ENCODE results near the gene TMEM44.
A peak's percentile ranks its signal among the peaks of the same experiment; 100 is the strongest.

The TMEM44 gene

GRCh38 chr3:194633349-194634004 is at the start of gene TMEM44:
TMEM44 (minus strand) TSS chr3:194633419; CDS start chr3:194633215, 204 bp downstream.
- DNase-seq = peak; percentile 90

DNA sequence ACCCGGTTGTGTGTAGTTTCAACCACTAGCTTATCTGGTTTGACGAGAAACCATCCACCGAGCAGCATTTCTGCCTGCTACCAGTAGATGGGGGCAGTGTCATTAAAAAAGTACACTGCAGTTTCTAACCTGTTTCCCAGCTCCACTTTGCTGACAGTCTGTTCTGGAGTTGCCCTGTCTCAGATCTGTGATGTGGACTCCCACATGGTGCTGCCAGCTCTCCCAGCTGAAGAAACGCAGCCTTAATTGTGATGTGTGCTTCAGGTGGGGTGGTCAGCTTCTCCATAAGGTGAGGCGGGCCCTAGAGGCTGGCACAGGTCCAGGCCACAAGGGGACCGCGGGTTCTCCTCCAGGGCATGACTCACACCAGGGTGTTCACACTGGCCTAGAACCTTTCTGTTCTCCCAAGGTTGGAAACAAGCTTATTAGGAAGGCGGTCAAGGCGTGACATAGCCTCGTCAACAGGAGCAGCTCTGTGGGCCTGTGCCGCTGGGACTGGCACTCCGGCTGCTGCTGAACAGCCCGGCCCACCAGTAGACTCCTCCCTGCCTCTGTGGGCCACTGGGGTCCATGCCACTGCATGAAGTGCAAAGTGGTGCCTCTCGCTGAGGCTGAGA is 49.6 kb upstream of the TMEM44 start:
- peak; percentile 94 for DNase-seq

- no peak for DNase-seq
These were observed 49.0 kb upstream of the TMEM44 start for GRCh38 chr3:194682189-194682693.

- DNase-seq = no peak
These were observed 47.8 kb upstream of the TMEM44 start for GRCh38 chr3:194680888-194681615.

GRCh38 chr3:194676471-194676870 is 43.3 kb upstream of the TMEM44 start:
- no peak for DNase-seq

GRCh38 chr3:194675680-194676079 is 42.5 kb upstream of the TMEM44 start:
- no peak for DNase-seq

DNA sequence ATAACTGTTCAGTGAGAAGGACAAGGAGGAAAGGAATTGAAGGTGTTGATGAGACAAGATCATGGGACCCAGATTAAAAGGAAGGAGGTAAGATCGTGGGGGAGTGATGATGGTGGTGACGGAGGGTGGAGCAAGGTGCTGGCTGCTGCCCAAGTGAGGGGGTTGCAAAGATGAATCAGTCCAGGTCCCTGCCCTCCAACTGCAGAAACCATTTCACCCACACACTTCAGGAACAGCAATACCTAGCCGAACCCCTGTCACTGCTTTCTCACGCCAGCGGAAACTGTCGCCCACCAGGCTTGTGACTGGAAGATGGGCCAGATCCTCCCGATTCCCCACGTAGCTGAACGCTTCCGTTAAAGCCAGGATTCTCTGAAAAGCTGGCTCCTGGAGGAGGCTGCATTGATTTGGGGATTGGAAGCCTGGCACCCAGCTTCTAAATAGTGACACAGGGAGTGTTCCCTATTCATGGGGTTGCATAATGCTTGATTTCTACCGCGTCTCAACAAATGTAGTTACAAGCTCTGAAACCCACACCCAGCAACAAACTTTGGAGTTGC is 41.9 kb upstream of the TMEM44 start:
- DNase-seq = no peak

- no peak for DNase-seq
These were observed 40.5 kb upstream of the TMEM44 start for GRCh38 chr3:194673761-194674160.

- no peak for DNase-seq
These were observed 39.7 kb upstream of the TMEM44 start for GRCh38 chr3:194672876-194673275.

DNA sequence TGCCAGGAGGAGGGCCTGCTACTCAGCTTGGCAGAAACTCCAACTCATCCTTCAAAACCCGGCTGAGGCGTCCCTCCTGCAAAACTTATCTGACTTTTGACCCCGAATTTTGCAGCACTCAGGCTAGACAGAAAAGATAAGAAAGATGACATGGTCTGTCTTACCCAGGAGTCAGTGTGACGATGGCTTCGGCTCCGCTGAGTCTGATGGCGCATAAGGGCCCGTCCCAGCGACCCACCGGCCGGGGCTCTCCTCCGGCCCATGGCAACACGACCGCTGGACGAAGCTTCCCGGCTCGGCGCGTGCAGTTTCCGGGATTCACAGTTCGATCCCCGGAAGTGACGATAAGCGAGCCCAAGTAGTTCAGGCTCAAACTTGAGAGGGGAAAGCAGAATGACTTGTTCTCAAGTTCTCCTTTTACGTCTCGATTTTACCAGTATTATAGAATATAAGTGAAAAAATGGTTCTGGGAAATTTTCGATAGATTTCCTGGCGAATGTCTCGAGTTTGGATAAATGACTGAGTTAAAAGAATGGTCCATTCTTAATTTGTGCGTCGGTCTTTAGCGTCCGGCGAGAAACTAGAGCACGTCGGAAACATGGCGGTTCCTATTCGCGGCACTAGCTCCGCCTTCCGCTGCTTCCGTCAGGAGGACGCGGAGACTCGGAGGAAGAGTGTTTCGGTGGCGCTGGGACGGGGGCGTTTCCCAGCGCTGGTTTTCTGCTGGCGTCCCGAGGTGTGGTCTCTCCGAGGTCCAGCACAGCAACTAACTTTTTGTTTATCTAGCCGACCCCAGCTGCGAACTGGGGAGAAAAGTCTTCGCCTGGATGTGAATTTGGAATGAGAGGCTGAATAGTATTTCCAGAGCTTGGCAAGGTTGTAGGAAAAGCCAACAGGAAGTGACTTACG is 38.9 kb upstream of the TMEM44 start, which contains the start of gene LSG1:
TSS of gene LSG1 (minus strand) at position 292 of the 909 bp plus-strand sequence. CDS start at position 263, 29 bp downstream.
- peak; percentile 98 for DNase-seq

DNA sequence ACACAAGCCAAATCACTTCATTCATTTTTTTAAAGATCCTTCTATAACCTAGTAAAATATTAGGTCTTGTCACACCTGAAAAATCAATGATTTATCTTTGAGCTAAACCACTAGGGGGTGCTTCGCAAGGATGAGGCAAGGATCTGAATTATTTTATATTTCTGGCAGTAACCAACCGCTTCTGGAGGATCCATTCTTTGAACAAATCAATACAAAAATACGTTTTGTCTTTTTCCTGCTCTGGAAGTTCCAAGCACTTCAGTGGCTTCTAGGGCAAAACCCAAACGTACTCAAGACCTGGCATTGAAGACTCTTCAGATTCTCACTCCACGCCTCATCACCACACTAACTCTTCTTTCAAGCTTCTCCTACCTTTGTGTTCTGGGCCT is 38.3 kb upstream of the TMEM44 start:
- peak; percentile 75 for DNase-seq

DNA sequence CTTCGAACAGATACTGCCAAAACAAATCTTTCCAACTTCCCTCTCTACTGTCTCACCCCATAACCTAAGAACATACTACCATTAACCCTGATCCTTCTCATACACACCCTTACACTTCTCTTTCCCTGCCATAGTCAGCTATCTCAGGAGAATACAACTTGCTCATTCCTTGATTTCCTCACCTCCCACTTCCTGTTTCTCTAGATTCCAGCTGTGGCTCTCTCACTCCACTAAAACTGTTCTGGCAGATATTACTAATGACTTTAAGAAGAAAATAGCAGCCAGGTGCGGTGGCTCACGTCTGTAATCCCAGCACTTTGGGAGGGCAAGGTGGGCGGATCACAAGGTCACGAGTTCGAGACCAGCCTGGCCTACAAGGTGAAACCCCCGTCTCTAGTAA is 34.1 kb upstream of the TMEM44 start:
- no peak for DNase-seq

DNA sequence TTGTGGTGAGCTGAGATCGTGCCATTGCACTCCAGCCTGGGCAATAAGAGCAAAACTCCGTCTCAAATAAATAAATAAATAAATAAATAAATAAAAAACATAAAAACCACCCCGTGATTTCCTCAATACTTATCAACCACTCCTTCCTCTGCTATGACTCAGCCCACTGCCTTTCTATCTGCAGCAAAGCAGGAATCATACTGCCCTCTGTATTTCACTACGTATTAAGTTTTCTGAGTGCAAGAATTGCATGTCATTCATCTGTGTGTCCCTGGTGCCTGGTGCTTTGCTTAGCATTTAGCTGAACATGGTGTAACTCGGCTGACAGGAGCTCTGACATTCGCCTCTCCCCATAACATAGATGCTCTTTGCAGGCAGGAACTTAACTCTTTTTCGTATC is 31.6 kb upstream of the TMEM44 start:
- peak; percentile 78 for DNase-seq

DNA sequence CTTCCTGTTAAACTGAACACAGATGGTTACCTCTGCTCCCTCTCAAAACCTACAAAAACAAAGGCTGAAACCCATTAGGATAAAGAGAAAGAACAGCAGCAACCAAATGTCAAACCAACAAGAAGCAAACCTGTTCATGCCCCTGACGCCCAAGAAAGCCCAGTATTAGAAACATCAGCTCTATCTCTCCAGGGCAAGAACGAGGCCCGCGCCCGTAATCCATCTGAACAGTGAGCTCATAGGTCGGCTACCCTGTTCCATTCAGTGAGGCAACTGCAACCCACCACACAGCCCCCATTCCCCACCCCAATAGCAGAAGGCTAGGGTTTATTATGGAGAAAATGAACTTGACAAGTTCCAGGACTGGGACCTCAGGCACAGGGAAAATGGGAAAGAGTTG is 28.7 kb upstream of the TMEM44 start:
- peak; percentile 42 for DNase-seq

DNA sequence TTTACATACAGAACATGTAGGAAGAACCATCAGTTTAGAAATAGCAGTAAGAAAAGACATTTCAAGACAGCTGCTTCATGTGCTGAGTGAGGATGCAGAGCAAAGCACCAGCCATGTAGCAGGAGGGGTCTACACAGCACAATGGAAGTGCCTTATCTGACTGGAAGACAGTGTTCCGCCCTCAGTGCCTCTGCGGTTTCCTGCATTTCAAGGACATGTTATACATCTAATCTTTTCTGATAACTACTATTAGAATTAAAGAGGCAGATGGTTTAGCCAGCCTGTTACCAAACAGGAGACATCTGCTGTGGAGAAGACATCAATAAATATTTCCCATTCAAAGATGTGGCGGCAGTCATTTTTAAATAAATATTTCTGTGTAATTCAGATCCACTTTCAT is 28.2 kb upstream of the TMEM44 start:
- DNase-seq = peak; percentile 90

- DNase-seq = no peak
These were observed 26.6 kb upstream of the TMEM44 start for GRCh38 chr3:194659778-194660177.

DNA sequence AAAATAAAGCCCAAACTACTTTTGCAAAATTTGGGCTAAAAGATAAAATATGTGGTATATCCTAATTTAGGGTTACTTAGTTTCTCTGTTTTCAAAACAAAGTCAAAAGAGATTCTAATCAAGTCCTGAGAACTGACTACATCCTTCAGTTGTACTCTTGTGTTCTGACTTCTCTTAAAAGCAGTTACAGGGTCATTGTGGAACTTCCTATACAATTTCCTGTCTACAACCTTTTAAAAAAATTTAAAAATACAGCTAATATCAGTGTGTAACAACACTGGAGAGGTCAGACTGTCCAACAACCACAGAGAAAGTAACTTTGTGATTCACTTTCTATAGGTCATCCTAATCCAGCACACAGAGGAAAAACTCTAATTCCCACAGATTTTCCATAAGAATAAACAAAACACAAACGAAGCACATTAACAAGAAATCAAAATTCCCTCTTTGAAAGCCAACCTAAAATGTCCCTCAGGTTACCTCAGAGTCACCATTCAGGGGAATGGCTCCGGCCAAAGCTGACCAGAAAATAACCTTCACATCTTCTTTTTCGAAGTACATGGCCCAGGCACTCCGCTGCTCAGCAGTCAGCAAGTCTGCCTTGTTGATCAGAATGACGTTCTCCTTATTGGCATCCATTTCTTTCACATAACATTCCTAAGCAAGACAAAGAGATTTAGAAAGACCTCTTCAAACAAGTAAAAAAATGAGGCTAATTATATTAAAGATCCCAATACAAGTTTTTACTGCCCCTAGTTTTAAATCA is 25.4 kb upstream of the TMEM44 start:
- peak; percentile 18 for DNase-seq

DNA sequence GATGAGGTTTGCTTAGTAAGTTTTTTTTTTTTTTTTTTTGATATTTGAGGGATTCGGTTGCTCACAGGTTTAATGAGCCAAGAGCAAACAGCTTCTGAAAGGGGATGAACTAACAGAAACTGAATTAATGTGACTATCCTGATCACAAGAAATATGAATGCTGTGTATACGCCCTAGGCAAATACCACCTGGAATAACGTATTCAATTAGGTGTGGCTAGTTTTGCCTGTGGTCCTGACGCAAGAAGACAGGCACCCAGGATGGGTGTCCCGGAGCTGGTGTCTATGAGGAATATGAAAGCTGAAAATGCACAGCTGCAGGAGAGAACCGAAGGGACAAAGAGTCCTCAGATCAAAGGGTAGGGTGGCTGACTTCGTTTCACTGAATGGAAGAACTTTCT is 24.2 kb upstream of the TMEM44 start:
- no peak for DNase-seq

DNA sequence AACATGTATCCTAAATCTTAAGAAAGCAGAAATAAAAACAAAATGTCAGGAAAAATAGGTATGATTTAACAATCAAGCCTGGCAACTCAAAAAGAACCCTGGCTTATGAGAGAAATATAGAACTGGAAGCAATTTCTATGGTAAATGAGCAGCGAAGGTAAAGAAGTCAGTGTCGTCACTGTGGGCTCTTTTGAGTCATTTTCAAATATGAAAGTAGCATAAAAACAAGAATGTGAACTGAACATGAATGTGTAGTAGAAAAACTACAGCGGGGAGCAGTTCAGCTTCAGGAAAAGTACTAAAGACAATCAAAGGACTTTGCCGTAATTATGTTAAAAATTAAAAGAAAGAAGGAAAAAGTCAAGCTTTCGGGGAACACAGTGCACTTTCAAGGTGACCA is 21.2 kb upstream of the TMEM44 start:
- no peak for DNase-seq

GRCh38 chr3:194647747-194648146 is 14.5 kb upstream of the TMEM44 start:
- DNase-seq = no peak

DNA sequence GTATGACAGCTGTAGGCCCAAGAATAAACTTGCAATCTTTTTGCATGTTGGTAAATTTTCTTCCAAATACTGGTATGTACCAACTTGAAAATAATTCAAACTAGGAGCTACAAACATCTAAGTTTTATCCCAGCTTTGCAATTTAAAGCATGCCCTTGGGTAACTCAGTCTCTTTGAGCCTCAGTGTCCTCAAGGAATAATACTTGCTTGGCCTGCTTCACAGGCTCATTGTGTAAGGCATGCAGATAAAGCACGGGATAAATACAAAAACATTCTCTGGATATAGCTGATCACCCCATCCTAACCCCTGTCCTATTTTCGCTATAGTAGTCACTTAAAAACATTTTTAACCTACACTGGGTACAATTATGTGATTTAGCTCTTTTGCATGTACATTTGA is 9.6 kb upstream of the TMEM44 start:
- DNase-seq = no peak

GRCh38 chr3:194640829-194641228 is 7.6 kb upstream of the TMEM44 start:
- DNase-seq = peak; percentile 80
